RWPE2 (cell line): ENCODE measurements around the gene PTRHD1.

Experiments used
- ATAC-seq: fragments of 200-7000 bp; cut with Tn5 transposase; 3 replicates; pipeline ENCODE4 v1.9.1; 2021; ENCODE audit warnings: low read depth
- DNase-seq: peaks from one replicate; pipeline ENCODE4 v3.0.0-alpha.2; 2020; ENCODE audit warnings: low spot score
- H3K27ac ChIP-seq: fragments of 450-650 bp; 2 replicates; pipeline ENCODE4 v1.5.1; 2017; ENCODE audit warnings: mild to moderate bottlenecking; ENCODE audit not compliant: poor library complexity, severe bottlenecking
- H3K27me3 ChIP-seq: fragments of 250-450 bp; sonication (Bioruptor Pico); 2 replicates; pipeline ENCODE4 v1.5.1; 2021; ENCODE audit warnings: mild to moderate bottlenecking, moderate library complexity; ENCODE audit not compliant: insufficient read depth, poor library complexity, severe bottlenecking
- H3K36me3 ChIP-seq: fragments of 250-450 bp; sonication (Bioruptor Pico); 2 replicates; pipeline ENCODE4 v1.5.1; 2020; ENCODE audit warnings: low read depth, mild to moderate bottlenecking, moderate library complexity
- H3K4me1 ChIP-seq: fragments of 250-450 bp; sonication (Bioruptor Pico); 2 replicates; pipeline ENCODE4 v1.5.1; 2021; ENCODE audit warnings: mild to moderate bottlenecking, moderate library complexity; ENCODE audit not compliant: insufficient read depth, poor library complexity, severe bottlenecking
- H3K4me3 ChIP-seq: fragments of 250-450 bp; sonication (Bioruptor Pico); 2 replicates; pipeline ENCODE4 v1.5.1; 2021; ENCODE audit warnings: mild to moderate bottlenecking, moderate library complexity; ENCODE audit not compliant: severe bottlenecking
- H3K9me3 ChIP-seq: fragments of 250-450 bp; sonication (Bioruptor Pico); 2 replicates; pipeline ENCODE4 v1.5.1; 2021; ENCODE audit warnings: mild to moderate bottlenecking, moderate library complexity; ENCODE audit not compliant: severe bottlenecking
- CTCF ChIP-seq: fragments of 450-650 bp; IDR thresholded peaks from one replicate; pipeline ENCODE4 v1.5.1; 2017; ENCODE audit warnings: mild to moderate bottlenecking, moderate library complexity; ENCODE audit not compliant: poor library complexity, severe bottlenecking

PTRHD1 gene

GRCh38 chr2:24785671-24786321 lies 7.4 kb downstream of the PTRHD1 start:
- TF ChIP-seq CTCF = no peak
- no peaks in the 10 kb centered on the region for H3K4me1 ChIP-seq
- H3K27ac ChIP-seq = no peak overlapping the region
- no peak for DNase-seq
- H3K36me3 ChIP-seq = no peaks in the 10 kb centered on the region
- no peak overlapping the region for H3K4me3 ChIP-seq
- H3K27me3 ChIP-seq = no peaks in the 10 kb centered on the region
- ATAC-seq = no peak
- no peaks in the 10 kb centered on the region for H3K9me3 ChIP-seq

GRCh38 chr2:24783641-24784040 lies 9.6 kb downstream of the PTRHD1 start:
- DNase-seq (no peak), ATAC-seq (no peak)
- no peak overlapping the region for H3K4me3 ChIP-seq
- no peaks in the 10 kb centered on the region for H3K4me1 ChIP-seq
- no peaks in the 10 kb centered on the region for H3K27me3 ChIP-seq
- H3K27ac ChIP-seq = no peak overlapping the region
- H3K36me3 ChIP-seq = no peaks in the 10 kb centered on the region
- TF ChIP-seq CTCF = no peak
- no peaks in the 10 kb centered on the region for H3K9me3 ChIP-seq

GRCh38 chr2:24779116-24779515 lies 14.1 kb downstream of the PTRHD1 start:
- TF ChIP-seq CTCF = no peak

GRCh38 chr2:24774373-24774772 lies 18.8 kb downstream of the PTRHD1 start:
- Histone ChIP-seq H3K4me1 (no peaks in the 10 kb centered on the region), H3K27me3 (no peaks in the 10 kb centered on the region), H3K36me3 (no peaks in the 10 kb centered on the region), H3K9me3 (no peaks in the 10 kb centered on the region), H3K27ac (no peak overlapping the region), H3K4me3 (no peak overlapping the region)
- no peak for ATAC-seq
- no peak for TF ChIP-seq CTCF
- DNase-seq = no peak

More at GRCh38 chr2:24779116-24779515, 14.1 kb downstream of the PTRHD1 start:
- no peak for DNase-seq
- Histone ChIP-seq H3K4me3 (no peak overlapping the region), H3K27me3 (no peaks in the 10 kb centered on the region), H3K9me3 (no peaks in the 10 kb centered on the region), H3K27ac (no peak overlapping the region), H3K36me3 (no peaks in the 10 kb centered on the region), H3K4me1 (no peaks in the 10 kb centered on the region)
- ATAC-seq = no peak

GRCh38 chr2:24771764-24772586 lies 21.2 kb downstream of the PTRHD1 start:
- H3K4me1 ChIP-seq = no peaks in the 10 kb centered on the region
- no peak overlapping the region for H3K27ac ChIP-seq
- DNase-seq (no peak), ATAC-seq (no peak)
- H3K9me3 ChIP-seq = no peaks in the 10 kb centered on the region
- no peaks in the 10 kb centered on the region for H3K36me3 ChIP-seq
- no peaks in the 10 kb centered on the region for H3K27me3 ChIP-seq
- H3K4me3 ChIP-seq = no peak overlapping the region
- TF ChIP-seq CTCF = no peak
